Central memory CD4-positive, alpha-beta T cell (primary cell): ENCODE data around the gene OLA1.

ENCODE experiments used
- DNase-seq: peaks from one replicate; pipeline ENCODE4 v3.0.0; 2022

Gene OLA1

DNA sequence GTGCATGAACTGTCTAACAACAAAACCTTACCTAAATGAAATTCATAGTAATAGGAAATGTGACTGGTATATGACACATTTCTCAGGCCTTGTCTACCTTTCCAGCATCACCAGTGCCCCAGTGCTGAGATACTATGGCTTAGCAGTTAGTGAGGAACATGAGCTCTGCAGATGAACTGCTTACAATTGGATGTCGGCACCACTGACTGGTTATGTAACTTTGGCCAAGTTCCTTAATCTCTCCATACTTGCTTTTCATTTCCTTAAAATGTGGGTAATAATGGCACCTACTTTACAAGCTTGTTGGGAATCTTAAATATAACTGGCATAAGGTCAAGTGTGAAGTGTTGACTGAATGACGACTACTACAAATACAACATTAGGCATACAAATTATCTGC is 136.3 kb downstream of the OLA1 start:
- no peak for DNase-seq

DNA sequence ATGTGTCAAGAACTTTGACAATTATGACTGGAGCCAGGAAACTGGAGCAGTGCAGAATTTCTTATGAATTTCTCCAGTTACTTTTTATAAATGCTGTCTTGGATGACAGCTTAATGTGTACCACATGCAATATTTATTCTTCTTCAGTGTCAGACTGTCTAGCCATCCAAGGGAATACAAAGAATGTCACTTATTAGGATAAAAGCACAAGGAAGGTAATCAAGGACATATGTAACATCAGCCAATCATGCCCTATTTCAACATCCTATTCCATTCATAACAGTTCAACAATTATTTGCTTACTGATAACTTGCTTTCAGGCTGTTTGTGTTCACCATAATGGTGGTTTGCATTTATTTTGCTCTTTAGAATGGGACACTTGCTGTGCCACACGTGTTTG is 139.8 kb downstream of the OLA1 start:
- no peak for DNase-seq

DNA sequence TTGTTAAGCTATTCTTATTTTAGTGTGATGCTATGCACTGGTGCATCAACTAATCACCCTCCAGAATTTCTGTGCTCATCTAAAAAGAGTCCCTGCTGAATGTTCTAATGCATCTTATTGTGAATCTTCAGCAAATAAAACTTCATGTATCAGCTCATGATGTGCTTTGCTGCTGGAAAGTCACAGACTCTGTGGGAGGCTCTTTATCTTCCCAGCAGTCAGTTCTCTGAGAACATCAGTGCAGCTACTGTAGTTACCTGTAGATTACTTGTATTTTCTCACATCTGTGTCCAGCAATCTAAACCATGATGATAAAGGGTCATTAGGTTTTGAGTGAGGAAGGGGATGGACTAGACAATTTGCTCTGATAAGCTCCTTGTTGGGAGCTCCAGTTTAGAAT is 141.6 kb downstream of the OLA1 start:
- DNase-seq: no peak

DNA sequence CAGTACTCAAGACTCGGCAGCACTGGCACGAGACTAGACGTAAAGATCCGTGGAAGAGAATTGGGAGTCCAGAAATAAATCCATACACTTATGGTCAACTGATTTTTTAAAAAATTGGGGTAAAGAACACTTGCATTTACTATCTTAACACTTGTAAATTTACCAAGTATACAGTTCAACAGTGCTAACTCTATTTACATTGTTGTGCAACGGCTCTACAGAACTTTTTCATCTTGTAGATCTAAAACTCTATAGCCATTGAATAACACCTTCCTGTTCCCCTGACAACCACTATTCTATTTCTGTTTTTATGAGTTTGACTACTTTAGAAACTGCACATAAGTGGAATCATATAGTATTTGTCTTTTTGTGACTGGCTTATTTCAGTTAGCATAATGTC is 153.8 kb downstream of the OLA1 start:
- no peak for DNase-seq

DNA sequence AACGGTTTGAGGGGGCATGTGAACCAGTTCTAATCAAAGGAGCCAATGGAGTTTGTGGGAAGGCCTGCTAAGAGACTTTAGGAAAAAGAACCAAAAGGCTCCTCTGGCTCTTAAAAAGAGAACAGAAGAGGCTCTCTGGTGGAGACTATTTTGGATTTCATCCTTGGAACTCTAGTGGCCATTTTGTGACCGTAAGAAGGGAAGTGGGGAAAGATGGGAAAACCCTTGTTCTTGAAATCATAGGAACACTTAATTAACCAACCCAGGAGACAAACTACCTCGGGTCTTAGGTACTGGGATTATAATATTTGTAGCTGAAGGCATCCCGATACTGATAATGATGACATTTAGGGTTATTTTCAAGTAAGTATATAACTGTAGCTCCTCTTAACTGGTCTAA is 157.9 kb downstream of the OLA1 start:
- no peak for DNase-seq

DNA sequence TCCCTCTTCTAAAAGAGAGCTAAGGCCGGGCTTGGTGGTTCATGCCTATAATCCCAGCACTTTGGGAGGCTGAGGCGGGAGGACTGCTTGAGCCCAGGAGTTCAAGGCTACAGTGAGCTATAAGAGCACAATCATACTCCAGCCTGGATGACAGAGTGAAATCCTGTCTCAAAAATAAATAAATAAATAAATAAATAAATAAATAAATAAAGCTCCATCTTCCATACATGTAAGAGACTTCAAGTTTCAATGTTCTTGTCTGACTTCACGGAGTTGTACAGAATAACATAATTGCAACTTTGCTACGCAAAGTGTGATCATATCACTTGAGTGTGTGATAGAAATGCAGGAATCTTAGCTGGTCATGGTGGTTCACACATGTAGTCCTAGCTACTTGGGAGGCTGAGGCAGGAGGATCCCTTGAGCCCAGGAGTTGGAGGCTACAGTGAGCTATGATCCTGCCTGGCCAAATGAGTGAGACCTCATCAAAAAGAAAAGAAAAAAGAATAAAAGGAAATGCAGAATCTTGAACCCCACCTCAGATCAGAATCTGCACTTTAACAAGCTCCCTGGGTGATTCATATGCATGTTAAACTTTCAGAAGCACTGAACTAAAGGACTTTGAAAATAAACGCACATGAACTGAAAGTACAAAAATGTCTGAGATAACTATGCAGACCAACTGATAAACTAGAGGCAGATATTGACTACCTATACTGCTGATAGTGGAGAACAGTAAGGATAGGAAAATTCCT is 159.4 kb downstream of the OLA1 start:
- no peak for DNase-seq

- DNase-seq: no peak
These were observed 161.6 kb downstream of the OLA1 start for GRCh38 chr2:174086708-174087107.

DNA sequence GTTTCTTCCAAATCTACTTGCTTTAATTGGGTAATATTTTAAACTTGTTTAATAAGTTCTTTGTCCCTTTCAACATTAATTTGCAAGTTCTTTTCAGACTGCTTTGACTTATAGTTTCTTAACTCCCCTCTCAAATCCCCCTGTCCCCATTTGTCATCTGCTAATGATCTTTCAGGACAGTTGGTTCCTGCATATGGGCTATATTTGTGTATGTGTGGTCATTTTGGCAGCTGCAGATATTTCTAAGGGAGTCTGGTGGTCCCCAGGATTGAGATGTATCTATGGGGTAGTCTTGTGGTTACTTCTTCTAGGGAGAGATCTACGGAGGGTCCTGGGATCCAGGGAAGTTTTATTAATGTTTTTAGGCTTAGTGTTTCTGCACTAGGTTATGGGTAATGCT is 162.6 kb downstream of the OLA1 start:
- DNase-seq: no peak

DNA sequence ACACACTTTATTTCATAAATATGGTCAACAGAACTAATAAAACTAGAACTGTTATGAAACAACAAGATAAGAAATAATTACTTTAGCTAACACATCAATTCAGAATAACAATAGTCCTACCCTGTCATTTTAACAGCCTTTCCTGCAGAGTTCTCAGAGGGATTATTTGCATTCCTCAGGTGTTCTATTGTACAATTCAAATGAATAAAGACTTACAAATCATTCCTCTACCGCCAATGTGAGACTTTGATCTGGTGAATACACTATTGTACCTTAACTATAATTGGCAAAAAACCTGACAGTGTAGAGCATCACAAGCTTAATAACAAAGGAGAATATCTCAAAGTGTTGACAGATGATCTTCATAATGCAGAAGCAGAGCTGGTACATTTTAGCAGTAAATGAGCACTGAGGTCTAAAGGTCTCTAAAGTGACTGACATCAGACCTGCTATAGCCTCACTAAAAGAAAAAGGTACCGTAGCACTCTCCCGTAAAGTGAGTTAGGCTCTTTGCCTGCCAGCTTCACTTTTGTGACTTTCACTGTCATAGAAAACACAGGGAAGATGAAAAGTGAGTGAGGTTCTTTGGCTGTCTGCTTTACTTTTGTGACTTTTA is 164.4 kb downstream of the OLA1 start:
- no peak for DNase-seq

GRCh38 chr2:174080672-174081121 is 167.6 kb downstream of the OLA1 start:
- DNase-seq: no peak

DNA sequence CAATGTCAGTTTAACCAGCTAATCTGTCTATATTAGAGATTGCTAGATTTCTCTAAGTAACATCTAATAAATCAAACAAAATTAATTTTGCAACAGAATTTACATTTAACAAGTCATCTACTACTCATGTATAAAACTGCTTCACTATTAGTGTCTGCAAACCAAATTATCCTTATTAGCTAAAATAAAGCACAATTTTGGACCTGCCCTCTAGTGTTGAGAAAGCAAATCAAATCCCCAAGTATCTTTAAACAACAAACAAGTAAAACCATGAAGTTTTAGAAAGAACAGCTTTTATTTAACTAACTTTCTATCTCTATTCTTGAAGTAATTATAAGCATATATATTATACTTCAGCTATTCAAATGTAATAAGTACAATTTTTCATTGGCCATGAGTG is 170.1 kb downstream of the OLA1 start:
- DNase-seq: no peak

- no peak for DNase-seq
These were observed 171.4 kb downstream of the OLA1 start for GRCh38 chr2:174076975-174077374.

- no peak for DNase-seq
These were observed 172.3 kb downstream of the OLA1 start for GRCh38 chr2:174076040-174076439.

- no peak for DNase-seq
These were observed 173.5 kb downstream of the OLA1 start for GRCh38 chr2:174074831-174075230.

DNA sequence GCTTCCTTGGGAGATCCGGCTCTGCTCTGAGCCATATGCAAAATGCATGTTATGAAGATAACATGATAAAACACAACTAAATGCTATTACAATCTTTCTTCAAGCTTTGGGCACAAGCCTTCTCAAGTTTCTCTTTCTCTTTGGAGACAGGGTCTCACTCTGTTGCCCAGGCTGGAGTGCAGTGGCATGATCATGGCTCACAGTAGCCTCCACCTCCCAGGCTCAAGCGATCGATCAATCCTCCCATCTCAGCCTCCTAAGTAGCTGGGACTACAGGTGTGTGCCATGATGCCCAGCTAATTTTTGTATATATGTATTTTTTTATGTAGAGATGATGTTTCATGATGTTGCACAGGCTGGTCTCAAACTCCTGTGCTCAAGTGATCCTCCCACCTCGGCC is 175.5 kb downstream of the OLA1 start:
- DNase-seq: no peak

- no peak for DNase-seq
These were observed 176.3 kb downstream of the OLA1 start for GRCh38 chr2:174072069-174072468.

- no peak for DNase-seq
These were observed 177.0 kb downstream of the OLA1 start for GRCh38 chr2:174071321-174071720.

DNA sequence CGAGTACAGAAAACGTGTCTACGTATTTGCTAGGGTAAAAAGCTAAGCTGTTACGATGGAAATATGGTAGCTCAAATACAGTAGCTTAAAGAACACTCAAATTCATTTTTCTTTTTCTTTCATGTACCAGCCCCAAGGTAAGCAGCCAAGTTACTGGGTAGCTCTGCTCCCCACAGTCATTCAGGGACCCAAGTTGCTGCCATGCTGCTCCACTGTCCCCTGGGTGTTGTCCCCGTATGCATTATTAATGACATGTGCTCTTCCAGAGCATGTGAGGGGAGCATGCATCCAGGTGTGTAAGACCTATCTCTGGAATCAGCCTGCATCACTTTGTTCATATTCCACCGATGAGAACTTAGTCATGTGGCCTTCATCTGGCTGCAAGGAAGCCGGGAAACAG is 178.1 kb downstream of the OLA1 start:
- no peak for DNase-seq

- DNase-seq: no peak
These were observed 180.5 kb downstream of the OLA1 start for GRCh38 chr2:174067815-174068214.

DNA sequence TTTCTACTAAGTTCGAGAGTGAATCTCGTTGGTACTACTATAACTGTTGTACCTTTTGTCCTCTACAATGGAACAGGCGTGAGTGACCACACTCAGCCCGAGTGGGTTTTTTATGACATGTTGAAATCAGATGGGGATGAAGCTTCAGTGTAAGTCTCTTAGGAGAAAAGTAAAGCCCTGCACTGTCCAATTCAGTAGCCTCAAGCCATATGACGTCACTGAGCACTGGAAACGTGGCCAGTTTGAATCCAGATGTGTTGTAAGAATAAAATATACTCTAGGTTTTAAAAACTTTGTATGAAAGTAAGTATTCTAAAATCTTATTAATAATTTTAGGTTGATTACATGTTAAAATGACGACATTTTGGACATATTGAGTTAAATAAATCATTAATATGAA is 181.5 kb downstream of the OLA1 start:
- DNase-seq: no peak

GRCh38 chr2:174063492-174064092 is 184.7 kb downstream of the OLA1 start:
- no peak for DNase-seq

DNA sequence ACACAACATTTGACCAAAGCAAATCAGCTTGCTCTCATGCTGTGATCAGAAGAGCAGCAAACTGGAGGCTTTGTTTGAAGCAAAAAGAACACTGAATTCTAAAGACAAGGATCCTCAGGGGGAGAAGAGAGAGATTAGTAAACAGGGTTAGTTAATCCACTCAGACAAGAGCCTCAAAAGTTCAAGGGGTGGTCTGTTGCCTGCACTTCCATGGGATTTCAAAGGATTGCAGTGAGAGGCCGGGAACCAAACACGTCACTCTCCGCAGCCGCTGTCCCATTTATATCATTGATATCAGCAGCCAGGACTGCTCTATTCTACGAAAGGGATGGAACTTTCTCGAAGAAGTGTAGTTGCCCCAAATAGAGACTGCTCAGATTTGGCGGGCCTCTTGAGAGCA is 185.4 kb downstream of the OLA1 start:
- no peak for DNase-seq

- DNase-seq: no peak
These were observed 188.5 kb downstream of the OLA1 start for GRCh38 chr2:174059884-174060244.

GRCh38 chr2:174059178-174059883 is 189.0 kb downstream of the OLA1 start:
- no peak for DNase-seq
